Esophagus muscularis mucosa (tissue), 4 donors: ENCODE results near the gene TEX2.

Experiments
- CTCF ChIP-seq, 3 experiments: fragments of 200-600 bp in 2 of 3; fragments of 450-650 bp in 1 of 3; sonication (generic) in 2 of 3; IDR thresholded peaks; one replicate each; pipeline ENCODE4 v1.5.1; 2017 to 2019; ENCODE audit warnings: antibody characterized with exemption in 3 of 3, mild to moderate bottlenecking in 2 of 3, moderate library complexity in 1 of 3
- EP300 ChIP-seq: sonication (generic); formaldehyde crosslinking; IDR thresholded peaks from one replicate; pipeline ENCODE4 v1.6.1; 2017; ENCODE audit warnings: antibody characterized with exemption
- POLR2A ChIP-seq: fragments of 450-650 bp; IDR thresholded peaks from one replicate; pipeline ENCODE4 v1.6.1; 2017; ENCODE audit warnings: antibody characterized with exemption, moderate library complexity, mild to moderate bottlenecking, low read depth
- POLR2AphosphoS5 ChIP-seq, 2 donors: sonication (generic); formaldehyde crosslinking; IDR thresholded peaks; one replicate each; pipeline ENCODE4 v1.6.1; 2017; ENCODE audit warnings: antibody characterized with exemption in 2 of 2

- TF ChIP-seq POLR2AphosphoS5 (IDR thresholded peaks at IDR 0.05) (no peak), CTCF (IDR thresholded peaks at IDR 0.05) (no peak), EP300 (no peak), POLR2A (no peak)
Measured at GRCh38 chr17:64232466-64233262, 30.4 kb downstream of the TEX2 start.
